Measurements from ENCODE around the gene EFCAB12. TPM values are rescaled to one million over a fixed set of nuclear protein-coding genes. Genes with fewer than 3 reads are reported as not detected.

EFCAB12 gene
- total and polyA plus RNA-seq, 2 of the 4 experiments (the other 2 are of a cell fraction) = under 0.01 to 0.17 TPM

GRCh38 chr3:129446926-129447325, 18.5 kb upstream of the EFCAB12 start:
- no CpG with 5 or more reads among the region's 1 CpG for WGBS, 2 experiments (ENCODE audit: extremely low coverage in 2 of 2, insufficient read length in 1 of 2)
- Histone ChIP-seq H3K14ac (replicated peaks; ENCODE audit: low read depth, low read length) (no peak overlapping the region), H3K4me2 (ENCODE audit: low read depth, low read length) (no peak overlapping the region), H3K27me3 (ENCODE audit: control insufficient read depth, insufficient read depth, low read length) (no peaks in the 10 kb centered on the region), H3K9ac (ENCODE audit: low read depth, low read length) (no peak overlapping the region), H4K5ac (ENCODE audit: low read depth, low read length) (no peak overlapping the region), H3K9me1 (ENCODE audit: insufficient read depth, low read length) (no peaks in the 10 kb centered on the region), H3K56ac (ENCODE audit: extremely low read depth, insufficient read depth, low read length) (no peak overlapping the region), H4K91ac (ENCODE audit: insufficient read depth, low read depth, low read length) (no peak overlapping the region), H3K4me1 (ENCODE audit: control insufficient read depth, insufficient read depth, low read length) (peaks cover 4% of the 10 kb centered on the region), H2BK5ac (ENCODE audit: low read depth, low read length, poor library complexity, severe bottlenecking) (no peak overlapping the region), H2AK9ac (replicated peaks; ENCODE audit: low read depth, low read length, poor library complexity) (no peak overlapping the region), H3K4me3 (ENCODE audit: insufficient read depth, low read depth, low read length) (no peak overlapping the region), H4K20me1 (ENCODE audit: insufficient read depth, low read length) (no peaks in the 10 kb centered on the region), H2AFZ (replicated peaks; ENCODE audit: low read length, poor library complexity) (no peak overlapping the region), H2BK15ac (ENCODE audit: low read depth, low read length) (no peak overlapping the region), H2BK120ac (ENCODE audit: low read depth, low read length) (no peak overlapping the region), H4K8ac (ENCODE audit: low read depth in 2 of 2, low read length in 2 of 2) (no peak overlapping the region), H3K4ac (ENCODE audit: low read depth, low read length) (no peak overlapping the region), H3K23ac (ENCODE audit: low read depth, low read length) (no peak overlapping the region), H2AK5ac (ENCODE audit: low read depth, low read length) (no peak overlapping the region), H3K36me3 (ENCODE audit: control insufficient read depth, insufficient read depth, low read length) (no peaks in the 10 kb centered on the region; the same call in 1 of the 2 replicates), H3K18ac (ENCODE audit: low read depth, low read length) (no peak overlapping the region), H3K9me3 (ENCODE audit: control insufficient read depth, insufficient read depth, low read length) (no peaks in the 10 kb centered on the region), H2BK20ac (ENCODE audit: low read depth, low read length) (no peak overlapping the region), H3K79me1 (ENCODE audit: low read depth in 1 of 2, low read length in 2 of 2) (peaks cover 20 to 40% of the 10 kb centered on the region in 2 experiments), H3K27ac (ENCODE audit: insufficient read depth, low read length) (no peak overlapping the region)
- ChIA-PET POLR2A (ENCODE audit: unreplicated experiment) (no interaction called here), CTCF (no interaction called here)
- DNase-seq (no peak), ATAC-seq (ENCODE audit: low read depth) (0 out of 2 replicates have a peak, but pooled peaks have one; percentile 27)
- no TSS peak for BruUV-seq (replicated peaks)
- TF ChIP-seq RAD21 (IDR thresholded peaks at IDR 0.05; ENCODE audit: low read length) = no peak
- no peak for TF ChIP-seq RCOR1 (IDR thresholded peaks at IDR 0.05; ENCODE audit: insufficient replicate concordance, low read length)
- no peak for TF ChIP-seq RFX5 (IDR thresholded peaks at IDR 0.05; ENCODE audit: low read depth, low read length)
- no peak for TF ChIP-seq POLR2A (IDR thresholded peaks at IDR 0.05; ENCODE audit: low read depth, low read length)
- no peak for TF ChIP-seq USF2 (IDR thresholded peaks at IDR 0.05; ENCODE audit: low read depth, low read length)
- no peak for TF ChIP-seq BHLHE40 (IDR thresholded peaks at IDR 0.05; ENCODE audit: low read depth, low read length)
- TF ChIP-seq CHD1 (IDR thresholded peaks at IDR 0.05; ENCODE audit: low read depth, low read length) = no peak
- TF ChIP-seq, protein P1, sequence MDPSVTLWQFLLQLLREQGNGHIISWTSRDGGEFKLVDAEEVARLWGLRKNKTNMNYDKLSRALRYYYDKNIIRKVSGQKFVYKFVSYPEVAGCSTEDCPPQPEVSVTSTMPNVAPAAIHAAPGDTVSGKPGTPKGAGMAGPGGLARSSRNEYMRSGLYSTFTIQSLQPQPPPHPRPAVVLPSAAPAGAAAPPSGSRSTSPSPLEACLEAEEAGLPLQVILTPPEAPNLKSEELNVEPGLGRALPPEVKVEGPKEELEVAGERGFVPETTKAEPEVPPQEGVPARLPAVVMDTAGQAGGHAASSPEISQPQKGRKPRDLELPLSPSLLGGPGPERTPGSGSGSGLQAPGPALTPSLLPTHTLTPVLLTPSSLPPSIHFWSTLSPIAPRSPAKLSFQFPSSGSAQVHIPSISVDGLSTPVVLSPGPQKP (IDR thresholded peaks at IDR 0.05; ENCODE audit: borderline replicate concordance, low read depth, low read length) = no peak
- TF ChIP-seq SMC3 (IDR thresholded peaks at IDR 0.05; ENCODE audit: low read depth, low read length) = no peak
- no peak for TF ChIP-seq NFE2L2 (IDR thresholded peaks at IDR 0.05; ENCODE audit: low read depth, low read length)
- intact Hi-C loops (cut with micrococcal nuclease) (no loop called here), in situ Hi-C loops (cut with MboI; ENCODE audit: low sequenced_read_pairs) (no loop called here), dilution Hi-C loops (cut with HindIII; ENCODE audit: low sequenced_read_pairs, unreplicated experiment) (no loop called here)
